22Rv1 (cell line): ENCODE measurements around the gene MXI1.

ENCODE experiments used
- H3K27ac ChIP-seq: fragments of 450-650 bp; 2 replicates; pipeline ENCODE4 v1.5.1; 2017
- ZFX ChIP-seq: fragments of 450-650 bp; IDR thresholded peaks from 2 replicates; pipeline ENCODE4 v1.6.1; 2017; ENCODE audit warnings: antibody characterized with exemption, borderline replicate concordance
- TF ChIP-seq, protein P1 (sequence below): fragments of 450-650 bp; IDR thresholded peaks from 2 replicates; pipeline ENCODE4 v1.5.1; 2017; ENCODE audit warnings: mild to moderate bottlenecking

The MXI1 gene

DNA sequence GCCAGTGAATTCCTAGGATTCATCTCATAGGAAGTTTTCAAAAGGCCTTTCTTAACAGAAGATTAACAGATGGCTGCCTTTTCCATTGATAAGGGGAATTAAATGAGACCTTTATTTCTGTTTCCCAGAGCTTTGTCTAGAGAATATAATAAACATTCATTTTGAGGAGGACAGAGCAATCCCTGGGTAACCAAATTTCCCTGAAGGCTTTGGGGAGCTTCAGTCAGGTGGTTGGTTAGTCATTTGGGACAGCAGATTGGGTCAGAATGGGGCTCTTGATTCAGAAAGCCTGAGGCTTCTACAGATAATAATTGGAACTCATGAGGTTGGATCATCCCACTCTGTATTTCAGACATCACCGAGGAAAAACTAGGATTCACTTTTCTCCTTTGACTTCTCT, 21.8 kb downstream of the MXI1 start:
- TF ChIP-seq, protein P1, sequence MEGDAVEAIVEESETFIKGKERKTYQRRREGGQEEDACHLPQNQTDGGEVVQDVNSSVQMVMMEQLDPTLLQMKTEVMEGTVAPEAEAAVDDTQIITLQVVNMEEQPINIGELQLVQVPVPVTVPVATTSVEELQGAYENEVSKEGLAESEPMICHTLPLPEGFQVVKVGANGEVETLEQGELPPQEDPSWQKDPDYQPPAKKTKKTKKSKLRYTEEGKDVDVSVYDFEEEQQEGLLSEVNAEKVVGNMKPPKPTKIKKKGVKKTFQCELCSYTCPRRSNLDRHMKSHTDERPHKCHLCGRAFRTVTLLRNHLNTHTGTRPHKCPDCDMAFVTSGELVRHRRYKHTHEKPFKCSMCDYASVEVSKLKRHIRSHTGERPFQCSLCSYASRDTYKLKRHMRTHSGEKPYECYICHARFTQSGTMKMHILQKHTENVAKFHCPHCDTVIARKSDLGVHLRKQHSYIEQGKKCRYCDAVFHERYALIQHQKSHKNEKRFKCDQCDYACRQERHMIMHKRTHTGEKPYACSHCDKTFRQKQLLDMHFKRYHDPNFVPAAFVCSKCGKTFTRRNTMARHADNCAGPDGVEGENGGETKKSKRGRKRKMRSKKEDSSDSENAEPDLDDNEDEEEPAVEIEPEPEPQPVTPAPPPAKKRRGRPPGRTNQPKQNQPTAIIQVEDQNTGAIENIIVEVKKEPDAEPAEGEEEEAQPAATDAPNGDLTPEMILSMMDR, result no peak
- H3K27ac ChIP-seq, result no peak overlapping the region

DNA sequence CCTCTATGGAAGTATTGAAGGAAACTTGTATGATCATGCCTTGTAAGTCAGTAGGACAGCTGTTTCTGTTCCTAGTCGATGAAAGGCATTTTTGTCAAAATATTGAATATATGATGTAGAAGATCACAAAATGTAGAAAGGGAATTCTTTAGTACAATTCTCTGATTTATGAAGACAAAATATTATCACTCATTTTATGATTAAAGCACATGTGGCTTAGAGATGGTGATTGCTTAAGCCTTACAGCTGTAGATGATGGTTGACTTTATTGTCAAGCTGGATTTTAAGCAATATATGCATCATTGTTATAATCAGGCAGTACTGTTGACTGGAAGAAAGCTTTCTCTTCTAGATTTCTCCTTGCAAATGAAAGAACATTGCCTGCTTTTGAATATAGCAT, 26.4 kb downstream of the MXI1 start:
- H3K27ac ChIP-seq, result no peak overlapping the region
- TF ChIP-seq, protein P1, result no peak
- no peak for TF ChIP-seq ZFX

DNA sequence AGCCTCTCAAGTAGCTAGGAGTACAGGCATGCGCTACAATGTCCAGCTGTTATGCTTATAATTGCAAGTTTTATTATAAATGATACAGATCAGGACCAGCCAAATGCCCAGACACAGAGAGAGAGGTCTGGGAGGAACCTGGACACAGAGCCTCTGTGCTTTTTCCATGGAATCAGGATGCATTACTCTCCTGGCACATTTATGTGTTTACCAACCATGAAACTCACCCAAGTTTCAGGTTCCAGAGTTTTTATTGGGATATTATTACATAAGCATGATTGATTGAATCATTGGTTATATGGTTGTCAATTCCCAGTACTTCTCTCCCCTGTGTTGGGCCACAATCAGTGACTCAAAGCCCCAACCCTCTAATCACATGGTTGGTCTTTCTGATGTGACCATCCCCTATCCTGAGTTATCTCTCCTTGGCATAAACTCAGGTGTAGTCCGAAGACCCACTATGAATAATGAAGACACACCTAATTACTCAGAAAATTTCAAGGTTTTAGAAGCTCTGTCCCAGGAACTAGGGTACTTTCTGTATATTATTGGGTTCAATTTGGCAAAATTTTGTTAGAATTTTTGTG, 30.6 kb downstream of the MXI1 start:
- H3K27ac ChIP-seq, result no peak overlapping the region
- TF ChIP-seq ZFX, result no peak
- TF ChIP-seq, protein P1, result no peak

DNA sequence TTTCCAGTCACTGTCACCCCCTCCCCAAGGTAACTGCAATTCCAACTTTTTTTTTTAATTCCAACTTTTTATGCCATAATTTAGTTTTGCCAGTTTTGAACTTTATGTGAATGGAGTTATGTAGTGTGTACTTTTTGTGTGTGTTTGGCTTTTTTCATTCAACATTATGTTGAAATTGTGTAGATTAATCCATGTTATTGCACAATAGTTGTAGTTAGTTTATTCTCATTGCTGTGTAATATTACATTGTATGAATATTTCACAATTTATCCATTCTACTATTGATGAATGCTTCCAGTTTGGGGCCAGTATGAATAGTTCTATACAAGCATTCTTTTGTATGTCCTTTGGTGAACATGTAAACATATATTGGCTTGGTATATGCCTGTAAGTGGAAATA, 32.5 kb downstream of the MXI1 start:
- TF ChIP-seq, protein P1, result no peak
- no peak for TF ChIP-seq ZFX
- no peak overlapping the region for H3K27ac ChIP-seq

DNA sequence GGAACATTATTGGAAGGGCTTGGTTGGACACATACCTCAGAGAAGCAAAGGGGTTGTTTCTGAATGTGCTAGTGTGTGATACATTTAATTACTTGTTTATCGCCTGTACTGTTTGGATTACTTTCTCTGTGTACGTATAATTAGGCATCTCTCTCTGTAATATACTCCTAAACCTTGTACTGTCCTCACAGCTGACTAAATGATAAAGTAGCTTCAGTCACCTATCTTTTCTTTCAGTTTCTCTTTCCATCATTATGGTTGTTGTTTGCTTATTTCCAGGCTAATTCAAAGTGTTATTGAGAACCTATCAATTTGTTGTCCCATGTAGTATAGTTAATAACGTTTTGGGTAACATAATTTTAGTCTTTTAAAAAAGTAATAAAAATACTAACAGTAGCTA, 34.0 kb downstream of the MXI1 start:
- TF ChIP-seq, protein P1, result no peak
- TF ChIP-seq ZFX, result no peak
- no peak overlapping the region for H3K27ac ChIP-seq

DNA sequence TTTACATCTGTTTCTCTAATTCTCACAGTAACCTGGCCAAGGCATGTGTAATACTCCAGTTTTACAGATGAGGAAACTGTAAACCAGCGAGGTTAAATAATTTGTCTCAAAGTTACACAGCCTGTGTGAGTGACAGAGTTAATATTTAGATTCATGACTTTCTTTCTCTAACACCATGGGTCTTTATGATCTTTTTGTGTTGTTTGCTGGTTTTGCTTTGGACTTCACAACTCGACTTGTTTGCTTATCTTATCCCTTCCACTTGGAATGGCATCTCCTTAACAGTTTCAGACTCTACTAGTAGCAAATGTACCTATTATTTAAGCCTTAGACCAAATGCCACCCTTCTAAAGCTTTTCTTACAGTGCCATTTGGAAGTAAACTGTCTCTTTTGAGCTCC, 34.4 kb downstream of the MXI1 start:
- no peak overlapping the region for H3K27ac ChIP-seq
- TF ChIP-seq, protein P1, result no peak
- no peak for TF ChIP-seq ZFX

DNA sequence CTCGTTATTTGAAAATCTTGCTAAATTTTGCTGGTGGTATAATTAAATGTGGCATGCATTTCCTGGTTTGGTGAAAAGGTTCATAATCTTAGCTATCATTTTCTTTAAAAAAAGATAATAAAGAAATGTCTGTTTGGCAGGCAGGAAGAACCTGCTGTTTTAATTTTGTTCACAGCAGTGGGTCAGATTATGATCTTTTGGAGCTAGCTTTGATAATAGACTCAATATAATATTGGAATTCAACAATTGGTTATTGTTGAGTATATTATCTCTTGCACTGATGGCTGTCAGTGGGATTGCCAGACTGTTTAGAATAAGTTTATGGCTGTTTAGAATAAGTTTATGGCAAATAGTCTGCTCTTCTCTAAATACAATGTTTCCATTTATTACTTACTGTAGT, 35.1 kb downstream of the MXI1 start:
- TF ChIP-seq ZFX, result no peak
- TF ChIP-seq, protein P1, result no peak
- H3K27ac ChIP-seq, result no peak overlapping the region
